ENCODE measurements around the gene MELK.

MELK gene

GRCh38 chr9:36665921-36666431 lies 93.3 kb downstream of the MELK start:
- no peak overlapping the region for H3K4me3 ChIP-seq (ENCODE audit: low read depth, low read length)

GRCh38 chr9:36671561-36671960 lies 98.9 kb downstream of the MELK start:
- H3K4me3 ChIP-seq (ENCODE audit: low read depth, low read length), result no peak overlapping the region

GRCh38 chr9:36676091-36676490 lies 103.4 kb downstream of the MELK start:
- H3K4me3 ChIP-seq (ENCODE audit: low read depth, low read length), result no peak overlapping the region

GRCh38 chr9:36676778-36677485 lies 104.2 kb downstream of the MELK start:
- no peak overlapping the region for H3K4me3 ChIP-seq (ENCODE audit: low read depth, low read length)

- H3K4me3 ChIP-seq (ENCODE audit: low read depth, low read length), result no peak overlapping the region
Observed at GRCh38 chr9:36677611-36678010, 104.9 kb downstream of the MELK start.

GRCh38 chr9:36679710-36680109 lies 107.0 kb downstream of the MELK start:
- H3K4me3 ChIP-seq (ENCODE audit: low read depth, low read length), result no peak overlapping the region

GRCh38 chr9:36686471-36686870 lies 113.8 kb downstream of the MELK start:
- H3K4me3 ChIP-seq (ENCODE audit: low read depth, low read length), result no peak overlapping the region

- H3K4me3 ChIP-seq (ENCODE audit: low read depth, low read length), result no peak overlapping the region
Observed at GRCh38 chr9:36690412-36691168, 117.9 kb downstream of the MELK start.

- no peak overlapping the region for H3K4me3 ChIP-seq (ENCODE audit: low read depth, low read length)
Observed at GRCh38 chr9:36691671-36692070, 119.0 kb downstream of the MELK start.

GRCh38 chr9:36698984-36699383 lies 126.3 kb downstream of the MELK start:
- no peak overlapping the region for H3K4me3 ChIP-seq (ENCODE audit: low read depth, low read length)

GRCh38 chr9:36704148-36704547 lies 131.5 kb downstream of the MELK start:
- no peak overlapping the region for H3K4me3 ChIP-seq (ENCODE audit: low read depth, low read length)

GRCh38 chr9:36713515-36714490 lies 141.1 kb downstream of the MELK start:
- no peak overlapping the region for H3K4me3 ChIP-seq (ENCODE audit: low read depth, low read length)

GRCh38 chr9:36716496-36716895 lies 143.8 kb downstream of the MELK start:
- no peak overlapping the region for H3K4me3 ChIP-seq (ENCODE audit: low read depth, low read length)

GRCh38 chr9:36717276-36717675 lies 144.6 kb downstream of the MELK start:
- no peak overlapping the region for H3K4me3 ChIP-seq (ENCODE audit: low read depth, low read length)

- H3K4me3 ChIP-seq (ENCODE audit: low read depth, low read length), result no peak overlapping the region
Observed at GRCh38 chr9:36718612-36719011, 145.9 kb downstream of the MELK start.

- H3K4me3 ChIP-seq (ENCODE audit: low read depth, low read length), result no peak overlapping the region
Observed at GRCh38 chr9:36720043-36720442, 147.3 kb downstream of the MELK start.

GRCh38 chr9:36721846-36722588 lies 149.3 kb downstream of the MELK start:
- no peak overlapping the region for H3K4me3 ChIP-seq (ENCODE audit: low read depth, low read length)

GRCh38 chr9:36725777-36726356 lies 153.2 kb downstream of the MELK start:
- H3K4me3 ChIP-seq (ENCODE audit: low read depth, low read length), result no peak overlapping the region
